NCI-H2196 (cell line): ENCODE results near the gene TXNDC17.
"Not testable (repeated sequence)": the region's sequence is repeated elsewhere in the genome, so short reads cannot be mapped to it uniquely, and the experiment has no call there.

Experiments
- DNase-seq: peaks from one replicate; lab custom pipeline; 2025; ENCODE audit not compliant: unreplicated experiment; lab: John Stamatoyannopoulos, UW

TXNDC17 gene

GRCh38 chr17:6640536-6641246 lies at the start of gene TXNDC17, which contains the start of gene KIAA0753:
TXNDC17 (plus strand) TSS chr17:6641060; CDS start chr17:6641083, 23 bp downstream.
KIAA0753 (minus strand) TSS chr17:6640711; CDS start chr17:6635103, 5,608 bp downstream.
- DNase-seq: peak; percentile 67

- no peak for DNase-seq
These were observed 49.2 kb upstream of the TXNDC17 start for GRCh38 chr17:6591599-6592158.

- no peak for DNase-seq
These were observed 48.7 kb upstream of the TXNDC17 start for GRCh38 chr17:6592173-6592572.

GRCh38 chr17:6593371-6593770 lies 47.5 kb upstream of the TXNDC17 start:
- not testable (repeated sequence) for DNase-seq

GRCh38 chr17:6596081-6596480 lies 44.8 kb upstream of the TXNDC17 start:
- DNase-seq: no peak

- DNase-seq: no peak
These were observed 44.3 kb upstream of the TXNDC17 start for GRCh38 chr17:6596511-6596910.

- no peak for DNase-seq
These were observed 43.9 kb upstream of the TXNDC17 start for GRCh38 chr17:6596941-6597340.

- no peak for DNase-seq
These were observed 43.1 kb upstream of the TXNDC17 start for GRCh38 chr17:6597727-6598126.

GRCh38 chr17:6599364-6599763 lies 41.5 kb upstream of the TXNDC17 start:
- DNase-seq: no peak

GRCh38 chr17:6602141-6602540 lies 38.7 kb upstream of the TXNDC17 start:
- DNase-seq: no peak

GRCh38 chr17:6603744-6604325 lies 37.0 kb upstream of the TXNDC17 start:
- DNase-seq: no peak

- no peak for DNase-seq
These were observed 35.7 kb upstream of the TXNDC17 start for GRCh38 chr17:6605142-6605541.

- no peak for DNase-seq
These were observed 32.5 kb upstream of the TXNDC17 start for GRCh38 chr17:6608321-6608720.

- no peak for DNase-seq
These were observed 30.8 kb upstream of the TXNDC17 start for GRCh38 chr17:6610011-6610410.

GRCh38 chr17:6611231-6611630 lies 29.6 kb upstream of the TXNDC17 start:
- DNase-seq: no peak

GRCh38 chr17:6623941-6624340 lies 16.9 kb upstream of the TXNDC17 start:
- DNase-seq: no peak

GRCh38 chr17:6626616-6627015 lies 14.2 kb upstream of the TXNDC17 start:
- DNase-seq: no peak

GRCh38 chr17:6627019-6627418 lies 13.8 kb upstream of the TXNDC17 start:
- no peak for DNase-seq

- no peak for DNase-seq
These were observed 10.5 kb upstream of the TXNDC17 start for GRCh38 chr17:6630390-6630789.

- DNase-seq: no peak
These were observed 8.3 kb upstream of the TXNDC17 start for GRCh38 chr17:6632530-6632929.

- no peak for DNase-seq
These were observed 7.6 kb upstream of the TXNDC17 start for GRCh38 chr17:6633263-6633662.

- no peak for DNase-seq
These were observed 4.8 kb upstream of the TXNDC17 start for GRCh38 chr17:6636105-6636504.
